CD4-positive, alpha-beta T cell treated with Interleukin-4 for 1 hour (primary cell): ENCODE measurements around the gene ROR1.

Source experiments
- DNase-seq, 2 donors: peaks; one replicate each; pipeline ENCODE4 v3.0.0-alpha.2; 2020 to 2022

The ROR1 gene

GRCh38 chr1:63983391-63984256, 209.8 kb downstream of the ROR1 start:
- DNase-seq, result no peak

GRCh38 chr1:63984257-63984929, 210.6 kb downstream of the ROR1 start:
- no peak for DNase-seq

DNA sequence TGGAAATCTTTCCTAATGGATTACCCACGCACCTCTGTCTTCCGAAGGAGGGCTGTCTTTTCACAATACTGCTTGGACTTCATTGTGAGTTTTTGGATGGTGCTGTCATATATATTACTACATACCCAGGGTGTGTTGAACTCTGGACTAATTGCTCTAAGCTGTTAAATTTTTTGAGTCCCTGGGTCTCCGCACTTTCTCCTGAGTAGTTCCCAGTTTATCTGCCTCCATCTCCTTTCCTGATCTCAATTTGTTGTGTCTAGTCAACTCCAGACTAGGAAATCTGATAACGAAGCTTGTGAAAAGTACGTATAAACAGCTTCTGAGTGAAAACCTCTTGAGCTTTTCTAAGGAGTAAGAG, 211.1 kb downstream of the ROR1 start:
- no peak for DNase-seq

GRCh38 chr1:63987014-63987627, 213.3 kb downstream of the ROR1 start:
- DNase-seq, result no peak

DNA sequence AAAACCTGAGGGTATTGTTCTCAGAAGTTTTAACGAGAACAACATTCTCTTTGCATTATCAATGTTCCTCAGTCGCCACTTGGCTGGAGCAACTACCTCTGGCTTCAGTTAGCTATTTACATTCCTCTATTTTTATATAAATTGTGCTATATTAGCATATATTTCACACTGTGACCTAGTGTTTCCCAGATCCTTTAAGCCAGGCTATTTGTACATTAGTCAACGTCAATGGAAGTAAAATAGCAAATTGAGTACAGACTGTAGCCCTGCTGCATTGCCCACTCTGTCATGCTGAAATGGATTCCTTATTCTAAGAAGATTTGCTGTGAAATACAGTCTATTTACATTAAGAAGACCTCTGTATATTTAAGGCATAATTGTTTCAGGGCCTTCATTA, 213.8 kb downstream of the ROR1 start:
- no peak for DNase-seq

DNA sequence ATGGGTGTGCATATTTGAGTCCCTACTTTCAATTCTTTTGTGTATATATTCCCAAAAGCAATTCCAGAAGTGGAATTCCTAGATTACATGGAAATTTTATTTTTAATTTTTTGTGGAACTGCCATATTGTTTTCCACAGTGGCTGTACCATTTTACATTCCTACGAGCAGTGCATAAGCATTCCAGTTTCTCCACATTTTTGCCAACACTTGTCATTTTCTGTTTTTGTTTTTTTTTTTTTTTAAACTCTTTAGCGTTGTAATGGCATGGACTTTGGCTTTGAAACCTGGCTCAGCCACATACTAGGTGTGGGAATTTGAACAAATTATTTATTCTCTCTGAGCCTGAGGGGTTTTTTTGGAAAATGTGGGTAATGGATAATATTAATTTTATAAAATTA, 215.1 kb downstream of the ROR1 start:
- no peak for DNase-seq

GRCh38 chr1:63991685-63992084, 217.9 kb downstream of the ROR1 start:
- DNase-seq, result no peak

DNA sequence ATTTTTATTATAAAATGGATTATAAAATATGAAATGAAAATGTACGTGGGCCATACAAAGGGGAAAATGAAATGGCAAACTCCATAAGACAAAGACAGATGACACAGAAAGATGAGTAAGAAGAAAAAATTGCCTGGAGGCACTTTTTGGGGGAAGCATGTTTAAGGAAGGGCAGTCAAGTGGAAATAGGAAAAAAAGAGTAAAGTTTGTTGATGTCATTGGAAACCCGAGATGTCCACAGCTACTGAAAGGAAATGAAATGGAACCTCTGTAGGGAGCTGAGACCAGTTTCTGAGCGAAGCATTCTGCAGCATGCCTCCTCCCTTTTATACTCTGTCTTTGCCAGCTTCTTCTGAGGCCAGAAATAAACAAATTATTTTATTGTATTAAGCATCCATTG, 226.2 kb downstream of the ROR1 start:
- no peak for DNase-seq

DNA sequence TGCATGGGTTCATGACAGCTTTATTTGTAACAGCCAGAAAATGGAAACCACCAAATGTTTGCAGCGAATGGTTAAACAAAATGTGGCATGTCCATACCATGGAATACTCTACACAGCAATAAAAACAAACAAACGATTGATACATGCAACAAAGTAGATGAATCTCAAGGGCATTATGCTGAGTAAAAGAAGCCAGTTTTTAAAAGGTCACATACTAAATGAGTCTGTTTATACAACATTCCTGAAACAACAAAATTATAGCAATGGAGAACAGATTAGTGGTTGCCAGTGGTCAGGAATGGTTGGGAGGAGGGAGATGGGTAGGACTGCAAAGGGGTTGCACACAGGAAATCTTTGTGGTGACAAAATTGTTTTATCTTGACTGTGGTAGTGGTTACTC, 227.2 kb downstream of the ROR1 start:
- no peak for DNase-seq

DNA sequence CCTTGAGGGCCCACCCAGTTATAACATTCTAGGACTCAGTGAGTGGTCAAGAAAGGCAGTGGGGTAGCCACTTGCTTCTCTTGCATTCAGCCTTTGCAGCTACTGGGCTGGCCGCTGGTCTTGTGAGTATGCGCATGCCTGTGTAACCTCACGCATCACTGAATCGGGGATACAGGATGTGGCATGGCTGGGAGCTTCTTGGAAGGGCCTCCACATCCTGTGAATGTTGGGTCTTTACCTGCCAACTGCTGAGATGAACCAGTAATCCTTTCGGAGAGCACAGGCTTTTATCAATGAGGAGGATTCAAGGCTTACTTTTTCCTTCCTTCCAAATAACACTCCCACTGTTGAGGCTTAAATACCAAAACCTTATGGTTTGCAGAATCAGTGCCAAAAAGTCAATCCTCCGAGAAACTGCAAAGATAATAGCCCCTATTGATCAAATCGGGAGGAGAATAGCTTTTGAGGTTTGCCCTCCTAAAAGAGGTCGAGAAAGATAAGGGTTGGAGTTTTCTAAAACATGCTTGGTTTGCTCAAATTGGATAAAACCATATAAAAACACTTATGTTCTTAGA, 230.7 kb downstream of the ROR1 start:
- DNase-seq, result no peak

- no peak for DNase-seq
Observed at GRCh38 chr1:64005801-64006200, 232.0 kb downstream of the ROR1 start.

DNA sequence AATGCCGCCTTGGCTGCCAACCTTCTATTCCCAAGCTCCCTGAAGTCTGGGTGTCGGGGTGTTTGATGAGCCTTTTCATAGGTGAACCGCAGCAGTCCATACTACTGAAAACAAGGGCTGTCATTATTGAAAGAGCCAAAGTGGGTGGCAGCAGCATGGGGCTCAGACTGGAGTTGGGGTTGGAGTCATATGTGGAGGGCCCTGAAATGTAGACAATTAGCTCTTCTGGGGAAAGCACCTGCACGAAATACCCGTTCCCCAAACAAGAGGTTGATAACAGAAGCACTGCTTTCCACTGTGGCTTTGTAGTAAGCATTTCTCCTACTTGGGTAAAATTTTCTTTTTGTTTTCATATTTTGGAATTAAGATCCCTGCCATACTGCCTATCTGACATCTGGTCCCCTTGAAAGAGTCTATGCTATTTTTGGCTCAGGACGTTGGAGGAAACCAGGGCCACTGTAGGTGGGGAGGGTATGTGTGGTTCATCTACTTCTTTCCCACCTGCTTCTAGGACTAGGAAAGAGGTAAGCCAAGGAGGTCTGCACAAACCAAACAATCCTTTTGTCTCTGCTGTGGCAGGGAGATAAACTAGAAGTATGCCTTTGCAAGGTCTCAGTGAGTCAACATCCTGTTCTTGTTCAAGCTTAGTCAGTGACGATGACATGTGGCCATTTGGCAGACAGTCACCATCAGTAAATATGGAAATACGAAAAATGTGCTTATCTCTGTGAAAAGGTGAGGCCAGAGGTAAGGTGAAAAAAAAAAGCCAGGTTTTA, 232.6 kb downstream of the ROR1 start:
- no peak for DNase-seq

- no peak for DNase-seq
Observed at GRCh38 chr1:64010316-64010715, 236.5 kb downstream of the ROR1 start.

GRCh38 chr1:64013395-64013794, 239.6 kb downstream of the ROR1 start:
- DNase-seq, result no peak

DNA sequence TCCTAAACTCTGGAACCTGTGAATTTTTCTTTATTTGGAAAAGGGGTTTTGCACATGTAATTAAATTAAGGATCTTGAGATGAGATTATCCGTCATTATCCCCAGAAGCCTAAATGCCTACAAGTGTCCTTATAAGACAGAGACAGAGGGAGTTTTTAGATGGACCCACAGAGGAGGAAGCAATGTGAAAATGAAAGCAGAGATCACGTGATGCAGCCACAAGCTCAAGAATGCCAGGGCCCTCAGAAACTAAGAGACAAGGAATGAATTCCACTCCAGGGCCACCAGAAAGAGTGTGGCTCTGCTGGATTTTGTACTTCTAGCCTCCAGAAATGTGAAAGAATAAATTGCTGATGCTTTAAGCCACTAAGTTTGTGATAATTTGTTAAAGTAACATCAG, 246.0 kb downstream of the ROR1 start:
- DNase-seq, result peak in 1 of 2 donors; percentile 8

DNA sequence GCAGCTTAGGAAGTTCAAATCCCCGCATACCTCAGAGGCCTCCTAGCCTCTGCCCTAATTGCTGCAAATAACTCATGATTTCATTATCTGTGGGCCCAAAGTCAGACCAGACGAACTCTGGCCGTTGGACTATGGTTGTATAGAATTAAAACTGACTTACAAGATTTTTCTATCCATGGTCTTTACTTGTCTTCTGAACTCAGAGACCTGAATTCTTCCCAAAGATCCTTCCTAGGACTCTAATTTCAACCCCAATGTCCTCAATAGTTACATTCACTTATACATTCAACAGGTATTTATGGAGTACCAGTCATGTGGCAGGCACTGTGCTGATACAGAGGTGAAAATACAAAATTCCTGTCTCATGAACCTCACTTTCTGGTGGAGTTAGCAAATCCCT, 247.2 kb downstream of the ROR1 start:
- no peak for DNase-seq

GRCh38 chr1:64025051-64025450, 251.2 kb downstream of the ROR1 start:
- DNase-seq, result no peak

GRCh38 chr1:64029037-64029436, 255.2 kb downstream of the ROR1 start:
- no peak for DNase-seq

DNA sequence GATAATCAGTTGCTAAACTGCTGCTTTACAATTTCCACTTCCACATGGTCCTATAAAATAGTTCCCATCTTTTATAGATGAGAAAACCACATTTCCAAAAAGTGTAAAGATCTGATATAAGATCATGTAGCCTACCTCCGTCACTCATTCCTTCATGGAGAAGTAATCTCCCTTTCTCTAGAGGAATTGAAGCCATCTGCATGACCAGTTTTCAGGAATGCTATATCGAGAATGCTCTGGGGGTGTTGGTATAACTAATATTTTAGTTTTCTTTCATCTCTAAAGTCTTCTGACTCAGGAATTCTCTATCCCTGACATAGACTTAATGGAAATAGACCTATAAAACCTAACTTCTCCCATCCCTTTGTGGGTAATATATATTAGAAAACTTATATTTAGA, 256.6 kb downstream of the ROR1 start:
- DNase-seq, result no peak

- no peak for DNase-seq
Observed at GRCh38 chr1:64031236-64031635, 257.4 kb downstream of the ROR1 start.

- no peak for DNase-seq
Observed at GRCh38 chr1:64033667-64034220, 259.9 kb downstream of the ROR1 start.

GRCh38 chr1:64036549-64036948, 262.7 kb downstream of the ROR1 start:
- no peak for DNase-seq

- DNase-seq, result no peak
Observed at GRCh38 chr1:64038119-64038518, 264.3 kb downstream of the ROR1 start.
